IPS-18c (cell line): ENCODE data around the gene MYO15B.
"Not testable (repeated sequence)": the region's sequence is repeated elsewhere in the genome, so short reads cannot be mapped to it uniquely, and the experiment has no call there.

Experiments used
- H3K4me3 ChIP-seq: 2 replicates; pipeline ENCODE4 v1.7.0; 2013; ENCODE audit warnings: low read depth, mild to moderate bottlenecking, low read length, moderate library complexity; ENCODE audit not compliant: insufficient read depth
- H3K9me3 ChIP-seq: one replicate; pipeline ENCODE4 v1.6.1; 2013; ENCODE audit warnings: mild to moderate bottlenecking, low read length, moderate library complexity; ENCODE audit not compliant: control insufficient read depth, insufficient read depth

The MYO15B gene

DNA sequence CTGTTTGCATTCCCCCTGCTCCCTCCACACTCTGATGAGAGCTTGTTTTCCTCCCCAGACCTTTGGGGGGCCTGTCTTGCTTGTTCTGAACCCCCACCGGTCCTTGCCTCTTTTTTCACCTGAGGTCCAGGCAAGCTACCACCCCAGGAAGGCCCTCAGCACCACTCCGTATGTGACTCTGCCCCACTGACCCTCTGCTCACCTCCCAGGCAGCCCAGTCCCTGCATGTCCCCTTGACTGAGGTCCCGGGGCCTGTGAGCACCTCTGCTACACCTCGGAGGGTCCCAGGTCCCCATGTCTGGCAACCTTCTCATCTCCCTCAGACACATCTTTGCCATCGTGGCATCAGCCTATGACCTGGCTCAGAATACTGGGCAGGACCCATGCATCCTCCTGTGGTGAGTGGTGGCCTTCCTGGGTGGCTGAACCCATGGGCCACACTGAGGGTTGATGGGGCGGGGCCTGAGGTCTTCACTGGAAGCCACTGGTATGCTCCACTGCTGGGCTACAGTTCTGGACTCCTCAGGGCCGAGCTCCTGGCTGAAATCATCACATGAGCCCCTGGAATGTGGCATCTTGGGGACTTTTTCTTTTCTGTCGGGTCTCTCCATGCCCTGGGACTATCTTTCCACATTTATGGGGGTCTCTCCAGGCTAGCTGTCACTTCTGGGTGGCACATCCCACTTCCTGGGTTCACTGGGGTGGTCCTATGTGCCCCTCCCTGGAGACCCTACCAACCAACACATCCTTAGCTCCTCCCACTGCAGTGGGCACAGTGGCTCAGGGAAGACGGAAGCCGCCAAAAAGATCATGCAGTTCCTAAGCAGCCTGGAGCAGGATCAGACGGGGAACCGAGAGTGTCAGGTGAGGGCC is 3.5 kb downstream of the MYO15B start:
- no peaks in the 10 kb centered on the region for H3K9me3 ChIP-seq

GRCh38 chr17:75591722-75592302 is 4.2 kb downstream of the MYO15B start:
- Histone ChIP-seq H3K9me3 (no peaks in the 10 kb centered on the region), H3K4me3 (no peak overlapping the region)

More for the DNA sequence above, 3.5 kb downstream of the MYO15B start:
- no peak overlapping the region for H3K4me3 ChIP-seq

GRCh38 chr17:75592348-75593020 is 4.9 kb downstream of the MYO15B start:
- Histone ChIP-seq H3K9me3 (no peaks in the 10 kb centered on the region), H3K4me3 (no peak overlapping the region)

DNA sequence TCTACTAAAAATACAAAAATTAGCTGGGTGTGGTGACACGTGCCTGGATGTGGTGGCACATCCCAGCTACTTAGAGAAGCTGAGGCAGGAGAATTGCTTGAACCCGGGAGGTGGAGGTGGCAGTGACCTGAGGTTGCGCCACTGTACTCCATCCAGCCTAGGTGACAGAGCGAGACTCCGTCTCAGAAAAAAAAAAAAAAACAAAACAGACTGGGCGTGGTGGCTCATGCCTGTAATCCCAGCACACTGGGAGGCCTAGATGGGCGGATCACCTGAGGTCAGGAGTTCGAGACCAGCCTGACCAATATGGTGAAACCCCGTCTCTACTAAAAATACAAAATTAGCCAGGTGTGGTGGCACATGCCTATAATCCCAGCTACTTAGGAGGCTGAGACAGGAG is 5.8 kb downstream of the MYO15B start:
- not testable (repeated sequence) for H3K4me3 ChIP-seq, H3K9me3 ChIP-seq

- H3K9me3 ChIP-seq = no peaks in the 10 kb centered on the region
Observed at GRCh38 chr17:75594499-75595283, 7.1 kb downstream of the MYO15B start.

GRCh38 chr17:75595284-75595919 is 7.8 kb downstream of the MYO15B start:
- Histone ChIP-seq H3K4me3 (no peak overlapping the region), H3K9me3 (no peaks in the 10 kb centered on the region)

More at GRCh38 chr17:75594499-75595283, 7.1 kb downstream of the MYO15B start:
- no peak overlapping the region for H3K4me3 ChIP-seq

DNA sequence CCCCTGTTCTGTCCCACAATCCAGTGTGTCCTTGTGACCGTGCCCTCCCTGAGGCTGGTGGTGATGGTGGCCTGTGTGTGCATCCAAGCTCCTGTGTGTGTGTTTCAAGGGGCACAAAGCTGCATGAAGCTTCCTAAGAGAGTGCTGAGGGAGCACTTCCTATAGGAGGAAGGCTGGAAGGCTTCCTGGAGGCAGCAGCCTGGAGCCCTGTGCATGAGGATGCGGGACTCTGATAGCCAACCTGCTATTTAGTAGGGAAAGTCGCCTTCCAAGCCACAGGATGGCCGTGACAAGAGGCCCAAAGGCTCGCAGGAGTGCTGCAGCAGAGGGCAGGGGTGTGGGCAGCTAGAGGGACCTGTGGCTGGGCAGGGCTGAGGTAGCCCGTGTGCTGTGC is 8.3 kb downstream of the MYO15B start:
- no peaks in the 10 kb centered on the region for H3K9me3 ChIP-seq
- H3K4me3 ChIP-seq = no peak overlapping the region

DNA sequence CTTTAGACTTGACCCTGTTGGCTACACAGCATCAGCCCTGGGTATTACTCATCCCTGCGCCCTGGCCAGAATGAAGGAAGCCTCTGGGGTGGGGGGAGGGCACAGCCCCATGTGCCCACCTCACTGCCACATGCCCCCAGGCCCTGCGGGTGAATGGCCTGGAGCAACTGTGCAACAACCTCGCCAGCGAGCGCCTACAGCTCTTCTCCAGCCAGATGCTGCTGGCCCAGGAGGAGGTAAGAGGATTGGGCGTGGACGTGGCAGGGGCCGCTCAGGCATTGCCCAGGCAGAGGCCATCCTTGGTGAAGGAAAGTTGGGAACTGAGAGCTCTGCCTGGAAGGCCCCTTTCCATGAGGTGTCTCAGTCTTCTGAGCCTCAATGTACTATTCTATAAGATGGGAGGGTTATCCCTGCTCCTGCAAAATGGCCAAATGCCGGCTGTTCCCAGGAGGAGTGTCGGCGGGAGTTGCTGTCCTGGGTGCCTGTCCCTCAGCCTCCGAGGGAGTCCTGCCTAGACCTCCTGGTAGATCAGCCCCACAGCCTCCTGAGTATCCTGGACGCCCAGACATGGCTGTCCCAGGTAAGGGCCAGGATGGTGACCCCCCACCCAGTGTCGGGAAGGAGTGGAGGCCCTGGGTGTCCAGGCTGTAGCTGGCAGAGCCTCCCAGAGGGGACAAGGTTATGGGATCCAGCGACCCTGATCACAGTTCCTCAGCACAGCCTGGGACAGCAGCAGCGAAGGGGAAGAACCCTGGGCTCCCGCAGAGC is 8.9 kb downstream of the MYO15B start:
- Histone ChIP-seq H3K9me3 (no peaks in the 10 kb centered on the region), H3K4me3 (no peak overlapping the region)

- Histone ChIP-seq H3K9me3 (no peaks in the 10 kb centered on the region), H3K4me3 (no peak overlapping the region)
Observed at GRCh38 chr17:75601057-75601987, 13.7 kb downstream of the MYO15B start.

DNA sequence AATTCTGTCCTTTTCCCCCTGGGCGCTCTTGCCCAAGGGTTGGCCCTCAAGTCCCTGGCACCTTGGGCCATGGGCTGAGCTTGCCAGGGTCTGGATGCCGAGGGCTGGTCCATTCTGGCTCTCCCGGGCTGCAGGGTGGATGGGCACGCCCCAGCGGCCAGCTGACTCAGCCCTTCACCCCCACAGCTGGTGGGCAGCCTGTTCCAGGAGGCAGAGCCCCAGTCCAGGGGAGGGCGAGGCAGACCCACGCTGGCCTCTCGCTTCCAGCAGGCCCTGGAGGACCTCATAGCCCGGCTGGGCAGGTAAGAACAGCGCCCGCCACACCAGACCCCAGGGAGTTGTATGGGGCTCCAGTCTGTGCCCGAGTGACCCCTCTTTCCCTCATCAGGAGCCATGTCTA is 15.0 kb downstream of the MYO15B start:
- H3K9me3 ChIP-seq = no peaks in the 10 kb centered on the region
- H3K4me3 ChIP-seq = no peak overlapping the region

DNA sequence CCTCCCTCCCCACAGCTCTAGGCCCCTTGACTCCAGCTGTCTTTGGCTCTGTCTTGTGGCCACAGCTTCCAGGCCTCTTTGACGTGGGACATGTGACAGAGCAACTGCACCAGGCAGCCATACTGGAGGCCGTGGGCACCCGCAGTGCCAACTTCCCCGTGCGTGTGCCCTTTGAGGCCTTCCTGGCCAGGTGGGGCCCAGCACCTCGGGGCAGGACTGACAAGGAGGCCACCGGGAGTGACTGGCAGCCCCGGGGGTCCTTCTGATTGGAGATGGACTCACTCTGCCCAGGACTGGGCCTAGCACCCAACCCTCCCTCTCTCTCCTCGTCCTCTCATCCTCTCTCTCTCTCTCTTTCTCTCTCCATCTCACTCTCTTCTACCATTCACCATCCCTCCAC is 15.5 kb downstream of the MYO15B start:
- Histone ChIP-seq H3K4me3 (no peak overlapping the region), H3K9me3 (no peaks in the 10 kb centered on the region)

DNA sequence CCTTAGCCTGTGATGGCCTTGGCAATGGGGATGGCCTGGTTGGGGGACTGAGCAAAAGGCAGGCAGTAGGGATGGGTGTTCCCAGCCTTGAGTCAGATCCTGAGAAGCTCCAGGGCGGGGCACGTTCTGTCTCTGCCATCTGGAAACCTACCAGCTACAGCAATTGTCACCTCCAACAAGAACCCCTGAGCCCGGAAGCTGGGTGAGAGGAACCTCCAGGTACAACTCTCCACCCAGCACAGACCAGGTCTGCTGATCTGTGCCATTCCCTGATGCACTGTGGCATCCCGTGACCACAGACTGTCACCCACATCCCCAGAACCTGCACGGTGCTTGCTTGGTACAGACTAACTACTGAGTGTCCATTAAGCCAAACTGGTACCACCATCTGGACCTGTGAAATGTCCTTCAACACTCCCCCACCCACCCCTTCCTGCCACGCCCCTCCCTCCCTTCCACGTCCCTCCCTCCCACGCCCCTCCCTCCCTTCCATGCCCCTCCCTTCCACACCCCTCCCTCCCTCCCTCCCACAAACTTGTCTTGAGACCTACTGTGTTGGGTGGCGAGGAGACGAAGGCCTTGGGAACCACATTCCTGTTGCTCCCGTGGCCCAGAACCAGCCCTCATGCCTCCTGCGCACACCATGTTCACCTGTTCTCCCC is 16.6 kb downstream of the MYO15B start:
- H3K4me3 ChIP-seq = no peak overlapping the region
- no peaks in the 10 kb centered on the region for H3K9me3 ChIP-seq

GRCh38 chr17:75605790-75606189 is 18.2 kb downstream of the MYO15B start:
- Histone ChIP-seq H3K9me3 (no peaks in the 10 kb centered on the region), H3K4me3 (no peak overlapping the region)

DNA sequence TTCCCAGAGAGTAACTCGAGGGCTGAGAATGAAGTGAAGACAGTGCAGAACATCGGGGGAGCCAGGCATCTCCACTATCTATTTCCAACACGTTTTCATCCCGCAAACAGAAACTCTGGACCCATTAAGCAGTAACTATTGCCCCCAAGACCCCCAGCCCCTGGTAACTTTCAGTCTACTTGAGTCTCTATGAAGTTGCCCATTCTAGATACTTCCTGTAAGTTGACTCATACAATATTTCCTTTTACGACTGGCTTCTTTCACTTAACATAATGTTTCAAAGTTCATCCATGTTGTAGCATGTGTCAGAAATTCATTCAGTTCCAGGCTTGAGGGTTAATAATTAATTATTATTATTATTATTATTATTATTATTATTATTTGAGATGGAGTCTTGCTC is 19.5 kb downstream of the MYO15B start:
- Histone ChIP-seq H3K4me3 (no peak overlapping the region), H3K9me3 (no peaks in the 10 kb centered on the region)
